ENCODE results near the gene PLCB4. TPM values are rescaled to one million over a fixed set of nuclear protein-coding genes. Genes with fewer than 3 reads are reported as not detected.
"Not testable (repeated sequence)": the region's sequence is repeated elsewhere in the genome, so short reads cannot be mapped to it uniquely, and the experiment has no call there.

The PLCB4 gene
- total RNA-seq, 1 experiment from 2014 or later, result not detected

DNA sequence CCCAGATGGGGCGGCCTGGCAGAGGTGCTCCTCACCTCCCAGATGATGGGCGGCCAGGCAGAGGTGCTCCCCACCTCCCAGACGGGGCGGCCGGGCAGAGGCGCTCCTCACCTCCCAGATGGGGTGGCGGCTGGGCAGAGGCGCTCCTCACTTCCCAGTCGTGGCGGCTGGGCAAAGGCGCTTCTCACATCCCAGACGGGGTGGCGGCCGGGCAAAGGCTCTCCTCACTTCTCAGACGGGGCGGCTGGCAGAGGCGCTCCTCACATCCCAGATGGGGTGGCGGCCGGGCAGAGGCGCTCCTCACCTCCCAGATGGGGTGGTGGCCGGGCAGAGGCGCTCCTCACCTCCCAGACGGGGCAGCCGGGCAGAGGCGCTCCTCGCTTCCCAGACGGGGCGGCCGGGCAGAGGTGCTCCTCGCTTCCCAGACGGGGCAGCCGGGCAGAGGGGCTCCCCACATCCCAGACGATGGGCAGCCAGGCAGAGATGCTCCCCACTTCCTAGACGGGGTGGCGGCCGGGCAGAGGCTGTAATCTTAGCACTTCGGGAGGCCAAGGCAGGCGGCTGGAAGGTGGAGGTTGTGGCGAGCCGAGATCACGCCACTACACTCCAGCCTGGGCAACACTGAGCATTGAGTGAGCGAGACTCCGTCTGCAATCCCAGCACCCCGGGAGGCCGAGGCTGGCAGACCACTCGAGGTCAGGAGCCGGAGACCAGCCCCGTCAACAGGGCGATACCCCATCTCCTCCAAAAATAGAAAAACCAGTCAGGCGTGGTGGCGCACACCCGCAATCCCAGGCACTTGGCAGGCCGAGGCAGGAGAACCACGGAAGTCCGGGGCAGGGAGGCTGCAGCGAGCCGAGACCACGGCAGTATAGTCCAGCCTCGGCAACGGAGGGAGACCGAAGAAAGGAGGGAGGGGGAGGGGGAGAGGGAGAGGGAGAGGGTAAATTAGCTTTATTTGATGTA is 316.7 kb downstream of the PLCB4 start:
- H3K79me2 ChIP-seq (ENCODE audit: low read length); H3K9me3 ChIP-seq (ENCODE audit: low read length); H3K9ac ChIP-seq (ENCODE audit: low read length); H3K27ac ChIP-seq (ENCODE audit: low read length); H3K36me3 ChIP-seq (ENCODE audit: insufficient read depth, low read length); H3K4me1 ChIP-seq (ENCODE audit: low read length); H3K9me2 ChIP-seq (replicated peaks; ENCODE audit: insufficient read depth, low read length); H3K4me3 ChIP-seq (ENCODE audit: low read length); H3K4me2 ChIP-seq (ENCODE audit: low read depth, low read length, poor library complexity, severe bottlenecking); H4K20me1 ChIP-seq (ENCODE audit: insufficient read depth, low read depth, low read length); H3K27me3 ChIP-seq (ENCODE audit: low read length); H2AFZ ChIP-seq (ENCODE audit: low read length); DNase-seq: not testable (repeated sequence)

DNA sequence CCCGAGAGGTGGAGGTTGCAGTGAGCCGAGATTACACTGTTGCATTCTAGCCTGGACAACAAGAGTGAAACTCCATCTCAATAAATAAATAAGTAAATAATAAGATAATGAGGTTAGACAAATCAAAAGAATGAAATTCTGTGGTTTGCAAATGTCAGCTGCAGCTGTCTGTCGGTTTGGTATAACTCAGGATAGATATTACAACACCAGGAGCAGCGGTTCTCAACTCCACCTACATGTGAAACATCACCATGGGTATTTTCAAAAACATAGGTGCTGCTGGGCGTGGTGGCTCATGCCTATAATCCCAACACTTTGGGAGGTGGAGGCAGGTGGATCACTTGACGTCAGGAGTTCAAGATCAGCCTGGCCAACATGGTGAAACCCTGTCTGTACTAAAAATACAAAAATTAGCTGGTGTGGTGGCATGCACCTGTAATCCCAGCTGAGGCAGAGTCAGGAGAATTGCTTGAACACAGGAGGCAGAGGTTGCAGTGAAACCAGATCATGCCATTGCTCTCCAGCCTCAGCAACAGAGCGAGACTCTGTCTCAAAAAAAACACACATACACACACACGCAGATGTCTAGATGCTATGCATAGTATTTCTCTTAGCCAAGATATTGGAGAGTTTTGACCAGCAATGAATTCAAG is 319.4 kb downstream of the PLCB4 start:
- Histone ChIP-seq H3K9me2 (replicated peaks; ENCODE audit: insufficient read depth, low read length) (no peaks in the 10 kb centered on the region), H3K27me3 (ENCODE audit: low read length) (no peaks in the 10 kb centered on the region), H3K27ac (ENCODE audit: low read length) (no peak overlapping the region), H3K9ac (ENCODE audit: low read length) (no peak overlapping the region), H4K20me1 (ENCODE audit: insufficient read depth, low read depth, low read length) (no peaks in the 10 kb centered on the region), H3K4me2 (ENCODE audit: low read depth, low read length, poor library complexity, severe bottlenecking) (no peak overlapping the region), H3K79me2 (ENCODE audit: low read length) (no peaks in the 10 kb centered on the region), H2AFZ (ENCODE audit: low read length) (no peak overlapping the region), H3K9me3 (ENCODE audit: low read length) (peaks cover 3% of the 10 kb centered on the region; the same call in 1 of the 2 replicates), H3K4me3 (ENCODE audit: low read length) (no peak overlapping the region), H3K4me1 (ENCODE audit: low read length) (no peaks in the 10 kb centered on the region), H3K36me3 (ENCODE audit: insufficient read depth, low read length) (no peaks in the 10 kb centered on the region)
- DNase-seq, result no peak

DNA sequence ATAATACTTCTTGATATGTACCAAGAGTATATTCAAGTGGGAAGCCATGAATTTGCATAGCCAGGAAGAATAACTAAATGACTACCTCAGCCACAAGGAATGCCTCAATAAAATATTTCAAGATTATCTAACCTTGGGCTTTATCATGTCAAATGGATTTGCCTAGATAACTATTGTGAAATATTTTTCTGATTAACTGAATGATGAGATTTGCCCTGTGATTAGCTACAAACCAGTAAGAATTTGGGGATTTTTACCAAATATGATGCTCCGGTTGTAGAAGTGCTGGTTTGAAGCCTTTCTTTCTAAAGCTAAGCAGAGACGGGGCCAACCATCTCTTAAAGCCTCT is 319.9 kb downstream of the PLCB4 start:
- Histone ChIP-seq H3K4me1 (ENCODE audit: low read length) (no peaks in the 10 kb centered on the region), H3K9me3 (ENCODE audit: low read length) (peaks cover 3% of the 10 kb centered on the region; the same call in 1 of the 2 replicates), H2AFZ (ENCODE audit: low read length) (no peak overlapping the region), H3K27me3 (ENCODE audit: low read length) (no peaks in the 10 kb centered on the region), H3K27ac (ENCODE audit: low read length) (no peak overlapping the region), H4K20me1 (ENCODE audit: insufficient read depth, low read depth, low read length) (no peaks in the 10 kb centered on the region), H3K4me3 (ENCODE audit: low read length) (no peak overlapping the region), H3K9me2 (replicated peaks; ENCODE audit: insufficient read depth, low read length) (no peaks in the 10 kb centered on the region), H3K9ac (ENCODE audit: low read length) (no peak overlapping the region), H3K79me2 (ENCODE audit: low read length) (no peaks in the 10 kb centered on the region), H3K4me2 (ENCODE audit: low read depth, low read length, poor library complexity, severe bottlenecking) (no peak overlapping the region), H3K36me3 (ENCODE audit: insufficient read depth, low read length) (no peaks in the 10 kb centered on the region)
- DNase-seq, result no peak

DNA sequence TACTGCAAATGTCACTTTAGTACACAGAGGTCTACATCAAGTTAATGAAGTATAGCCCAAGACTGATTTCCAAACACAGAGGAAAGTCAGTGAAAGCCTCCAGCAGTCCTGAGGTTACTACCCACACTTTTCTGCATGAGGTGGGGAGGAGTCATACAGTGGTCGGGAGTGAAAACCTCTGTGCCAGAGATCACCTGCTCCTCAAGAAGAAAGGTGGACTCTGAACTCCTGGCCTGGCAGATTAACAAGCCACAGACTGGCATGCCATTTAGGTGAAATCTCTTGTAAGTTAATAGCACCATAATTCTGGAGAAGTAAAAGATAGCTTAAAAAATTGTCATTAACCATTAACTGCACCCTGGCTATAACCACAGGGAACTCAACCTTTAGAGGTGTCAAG is 320.5 kb downstream of the PLCB4 start:
- Histone ChIP-seq H3K27ac (ENCODE audit: low read length) (no peak overlapping the region), H3K9ac (ENCODE audit: low read length) (no peak overlapping the region), H3K27me3 (ENCODE audit: low read length) (no peaks in the 10 kb centered on the region), H3K4me1 (ENCODE audit: low read length) (no peaks in the 10 kb centered on the region), H4K20me1 (ENCODE audit: insufficient read depth, low read depth, low read length) (no peaks in the 10 kb centered on the region), H3K79me2 (ENCODE audit: low read length) (no peaks in the 10 kb centered on the region), H3K4me2 (ENCODE audit: low read depth, low read length, poor library complexity, severe bottlenecking) (no peak overlapping the region), H3K9me3 (ENCODE audit: low read length) (peaks cover 3% of the 10 kb centered on the region; the same call in 1 of the 2 replicates), H3K9me2 (replicated peaks; ENCODE audit: insufficient read depth, low read length) (no peaks in the 10 kb centered on the region), H3K36me3 (ENCODE audit: insufficient read depth, low read length) (no peaks in the 10 kb centered on the region), H2AFZ (ENCODE audit: low read length) (no peak overlapping the region), H3K4me3 (ENCODE audit: low read length) (no peak overlapping the region)
- no peak for DNase-seq

DNA sequence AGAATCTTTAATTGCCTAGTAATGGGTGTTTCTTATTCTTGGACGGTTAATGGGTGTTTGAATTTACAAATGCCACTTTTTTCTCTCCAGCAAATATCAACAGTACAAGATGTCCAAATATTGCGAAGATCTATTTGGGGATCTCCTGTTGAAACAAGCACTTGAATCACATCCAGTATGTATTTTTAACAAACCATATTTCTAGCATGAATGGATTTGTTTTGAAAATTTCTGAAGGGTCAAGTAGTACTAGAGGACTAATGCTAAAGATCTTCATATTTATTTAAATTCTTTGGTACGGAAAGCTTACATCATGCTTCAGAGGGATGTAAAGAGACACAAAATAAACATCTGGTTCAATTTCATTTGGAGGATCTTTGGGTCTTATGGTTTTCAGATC is 321.6 kb downstream of the PLCB4 start:
- Histone ChIP-seq H3K9me3 (ENCODE audit: low read length) (peaks cover 3% of the 10 kb centered on the region; the same call in 1 of the 2 replicates), H4K20me1 (ENCODE audit: insufficient read depth, low read depth, low read length) (no peaks in the 10 kb centered on the region), H3K36me3 (ENCODE audit: insufficient read depth, low read length) (no peaks in the 10 kb centered on the region), H3K79me2 (ENCODE audit: low read length) (no peaks in the 10 kb centered on the region), H3K4me1 (ENCODE audit: low read length) (no peaks in the 10 kb centered on the region), H3K9me2 (replicated peaks; ENCODE audit: insufficient read depth, low read length) (no peaks in the 10 kb centered on the region), H3K4me3 (ENCODE audit: low read length) (no peak overlapping the region), H3K9ac (ENCODE audit: low read length) (no peak overlapping the region), H3K4me2 (ENCODE audit: low read depth, low read length, poor library complexity, severe bottlenecking) (no peak overlapping the region), H3K27me3 (ENCODE audit: low read length) (no peaks in the 10 kb centered on the region), H3K27ac (ENCODE audit: low read length) (no peak overlapping the region), H2AFZ (ENCODE audit: low read length) (no peak overlapping the region)
- DNase-seq, result no peak

DNA sequence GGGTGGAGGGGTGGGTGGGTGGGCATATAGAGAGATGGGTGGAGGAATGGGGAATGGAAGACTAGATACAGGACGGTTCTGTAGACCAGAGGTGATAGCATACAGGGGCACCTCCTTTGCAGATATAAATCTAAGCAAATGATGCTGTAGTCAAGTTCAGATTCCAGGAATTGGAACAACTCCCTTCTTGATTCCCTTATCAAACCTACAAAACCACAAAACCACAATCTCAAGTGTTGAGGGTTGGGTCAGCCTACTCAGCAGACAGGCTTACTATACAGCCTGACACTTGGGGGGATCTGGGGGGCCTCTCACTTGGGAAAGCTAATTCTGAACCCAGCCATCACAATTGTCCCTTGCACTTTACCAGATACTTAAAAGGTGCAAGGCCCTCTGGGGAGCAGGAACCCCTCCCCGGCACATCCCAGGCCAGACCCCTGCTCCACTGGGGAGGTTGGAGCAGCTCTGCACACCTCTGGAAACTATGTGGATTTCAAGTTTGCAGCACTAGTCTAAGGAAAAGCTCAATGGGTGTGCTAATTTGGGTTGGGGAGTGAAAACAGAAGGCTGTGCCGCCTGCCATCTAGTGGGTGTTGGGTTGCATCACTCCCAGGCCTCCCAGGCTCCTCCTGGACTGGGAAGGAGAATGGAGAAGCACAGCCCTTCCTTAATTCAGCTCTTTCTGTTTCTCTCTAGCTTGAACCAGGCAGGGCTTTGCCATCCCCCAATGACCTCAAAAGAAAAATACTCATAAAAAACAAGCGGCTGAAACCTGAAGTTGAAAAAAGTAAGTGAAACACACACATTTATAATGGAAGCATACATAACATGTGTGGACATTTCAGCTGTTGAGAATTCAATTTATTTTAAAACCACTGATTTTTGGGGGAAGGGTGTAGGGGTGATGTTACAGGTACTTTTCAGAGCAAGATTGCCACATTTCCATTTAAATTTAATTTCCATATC is 324.3 kb downstream of the PLCB4 start:
- Histone ChIP-seq H3K27me3 (ENCODE audit: low read length) (no peaks in the 10 kb centered on the region), H3K79me2 (ENCODE audit: low read length) (no peaks in the 10 kb centered on the region), H4K20me1 (ENCODE audit: insufficient read depth, low read depth, low read length) (no peaks in the 10 kb centered on the region), H3K9me2 (replicated peaks; ENCODE audit: insufficient read depth, low read length) (no peaks in the 10 kb centered on the region), H3K4me2 (ENCODE audit: low read depth, low read length, poor library complexity, severe bottlenecking) (no peak overlapping the region), H3K4me1 (ENCODE audit: low read length) (peaks cover 4% of the 10 kb centered on the region), H3K9me3 (ENCODE audit: low read length) (no peaks in the 10 kb centered on the region), H3K36me3 (ENCODE audit: insufficient read depth, low read length) (no peaks in the 10 kb centered on the region), H3K9ac (ENCODE audit: low read length) (no peak overlapping the region), H2AFZ (ENCODE audit: low read length) (no peak overlapping the region), H3K27ac (ENCODE audit: low read length) (no peak overlapping the region), H3K4me3 (ENCODE audit: low read length) (no peak overlapping the region)
- DNase-seq, result peak; percentile 70

DNA sequence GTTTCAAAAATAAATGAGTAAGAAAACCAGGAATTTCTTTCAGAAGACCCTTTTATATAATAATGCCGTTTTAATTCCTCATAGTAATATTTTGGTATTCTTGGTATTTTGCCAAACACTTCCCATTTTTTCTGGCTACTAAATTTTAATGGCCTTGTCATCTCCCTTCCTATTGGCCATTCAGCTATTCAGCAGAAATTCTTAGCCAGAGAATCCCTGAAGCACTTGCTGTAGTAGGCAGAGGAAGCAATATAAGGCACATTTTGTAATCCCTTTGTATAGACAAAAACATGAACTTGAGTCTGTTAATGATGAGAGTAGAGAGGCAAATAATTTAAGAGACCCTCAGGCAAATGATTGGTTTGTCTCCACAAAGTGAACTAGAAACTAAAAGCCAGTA is 327.1 kb downstream of the PLCB4 start:
- H3K4me1 ChIP-seq (ENCODE audit: low read length), result peaks cover 4% of the 10 kb centered on the region
- no peak for DNase-seq
- no peak overlapping the region for H2AFZ ChIP-seq (ENCODE audit: low read length)
- H3K27me3 ChIP-seq (ENCODE audit: low read length), result no peaks in the 10 kb centered on the region
- no peak overlapping the region for H3K27ac ChIP-seq (ENCODE audit: low read length)
- H3K4me3 ChIP-seq (ENCODE audit: low read length), result no peak overlapping the region
- H3K4me2 ChIP-seq (ENCODE audit: low read depth, low read length, poor library complexity, severe bottlenecking), result no peak overlapping the region
- H3K9ac ChIP-seq (ENCODE audit: low read length), result no peak overlapping the region
- no peaks in the 10 kb centered on the region for H4K20me1 ChIP-seq (ENCODE audit: insufficient read depth, low read depth, low read length)
- no peaks in the 10 kb centered on the region for H3K79me2 ChIP-seq (ENCODE audit: low read length)
- no peaks in the 10 kb centered on the region for H3K9me3 ChIP-seq (ENCODE audit: low read length)
- no peaks in the 10 kb centered on the region for H3K9me2 ChIP-seq (replicated peaks; ENCODE audit: insufficient read depth, low read length)
- H3K36me3 ChIP-seq (ENCODE audit: insufficient read depth, low read length), result no peaks in the 10 kb centered on the region

DNA sequence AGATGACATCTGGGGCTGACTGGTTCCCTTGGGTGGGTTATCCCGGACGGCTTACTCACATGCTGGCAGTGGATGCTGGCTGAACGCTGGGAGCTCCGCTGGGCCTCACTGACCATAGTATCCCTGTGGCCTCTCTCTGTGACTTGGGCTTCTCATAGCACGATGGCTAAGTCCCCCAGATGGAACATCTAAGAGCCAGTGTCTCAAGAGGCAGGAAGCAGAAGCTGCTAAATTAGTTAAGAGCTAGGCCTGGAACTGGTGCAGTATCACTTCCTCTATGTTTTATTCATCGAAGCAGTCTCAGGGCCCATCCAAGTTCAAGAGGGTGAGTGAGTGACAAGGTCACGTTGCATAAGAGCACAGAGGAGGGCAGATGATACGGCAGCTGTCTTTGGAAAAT is 329.0 kb downstream of the PLCB4 start:
- peak; percentile 76 for DNase-seq
- Histone ChIP-seq H3K9me2 (replicated peaks; ENCODE audit: insufficient read depth, low read length) (no peaks in the 10 kb centered on the region), H3K27me3 (ENCODE audit: low read length) (no peaks in the 10 kb centered on the region), H3K4me3 (ENCODE audit: low read length) (no peak overlapping the region), H4K20me1 (ENCODE audit: insufficient read depth, low read depth, low read length) (no peaks in the 10 kb centered on the region), H3K36me3 (ENCODE audit: insufficient read depth, low read length) (no peaks in the 10 kb centered on the region), H2AFZ (ENCODE audit: low read length) (no peak overlapping the region), H3K4me1 (ENCODE audit: low read length) (peaks cover 4% of the 10 kb centered on the region), H3K27ac (ENCODE audit: low read length) (no peak overlapping the region), H3K79me2 (ENCODE audit: low read length) (no peaks in the 10 kb centered on the region), H3K4me2 (ENCODE audit: low read depth, low read length, poor library complexity, severe bottlenecking) (no peak overlapping the region), H3K9me3 (ENCODE audit: low read length) (no peaks in the 10 kb centered on the region), H3K9ac (ENCODE audit: low read length) (no peak overlapping the region)

All from Karpas-422 (cell line).